HG02588 (cell line): ENCODE measurements around the gene BRD1.

ENCODE experiments used
- ATAC-seq: cut with Tn5 transposase; IDR thresholded peaks from one replicate; pipeline ENCODE4 v1.9.1; 2021; ENCODE audit warnings: mild to moderate bottlenecking, moderate library complexity; ENCODE audit not compliant: unreplicated experiment

The BRD1 gene

GRCh38 chr22:49803737-49804375 is 23.8 kb downstream of the BRD1 start:
- no peak for ATAC-seq

GRCh38 chr22:49803134-49803533 is 24.5 kb downstream of the BRD1 start:
- no peak for ATAC-seq

GRCh38 chr22:49801391-49802060 is 26.1 kb downstream of the BRD1 start:
- no peak for ATAC-seq

- no peak for ATAC-seq
Observed at GRCh38 chr22:49800408-49801238, 27.1 kb downstream of the BRD1 start.

GRCh38 chr22:49799431-49800075 is 28.1 kb downstream of the BRD1 start:
- no peak for ATAC-seq

GRCh38 chr22:49798486-49799151 is 29.1 kb downstream of the BRD1 start:
- no peak for ATAC-seq

GRCh38 chr22:49797706-49798105 is 30.0 kb downstream of the BRD1 start:
- no peak for ATAC-seq

GRCh38 chr22:49796596-49797270 is 30.9 kb downstream of the BRD1 start:
- no peak for ATAC-seq

- no peak for ATAC-seq
Observed at GRCh38 chr22:49795521-49795920, 32.2 kb downstream of the BRD1 start.

- no peak for ATAC-seq
Observed at GRCh38 chr22:49793871-49794270, 33.8 kb downstream of the BRD1 start.

- no peak for ATAC-seq
Observed at GRCh38 chr22:49793296-49793695, 34.4 kb downstream of the BRD1 start.

- ATAC-seq: no peak
Observed at GRCh38 chr22:49792107-49792506, 35.6 kb downstream of the BRD1 start.

- no peak for ATAC-seq
Observed at GRCh38 chr22:49791682-49792081, 36.0 kb downstream of the BRD1 start.

- no peak for ATAC-seq
Observed at GRCh38 chr22:49790912-49791311, 36.8 kb downstream of the BRD1 start.

- no peak for ATAC-seq
Observed at GRCh38 chr22:49789289-49790141, 38.2 kb downstream of the BRD1 start.

GRCh38 chr22:49788504-49788903 is 39.2 kb downstream of the BRD1 start:
- ATAC-seq: no peak

GRCh38 chr22:49787861-49788260 is 39.8 kb downstream of the BRD1 start:
- ATAC-seq: no peak

- no peak for ATAC-seq
Observed at GRCh38 chr22:49786976-49787706, 40.5 kb downstream of the BRD1 start.
